Fibroblast of lung (primary cell): Measurements from ENCODE around the gene BFSP2.

Source experiments
- EZH2 ChIP-seq: IDR thresholded peaks from 2 replicates; pipeline ENCODE4 v1.5.1; 2012; ENCODE audit warnings: low read length, control low read depth, mild to moderate bottlenecking; ENCODE audit errors: missing control alignments
- TF ChIP-seq, protein P1 (sequence below), 2 donors: IDR thresholded peaks in 1 of 2; conservative IDR thresholded peaks in 1 of 2; 1 replicate in 1 of 2; 2 replicates in 1 of 2; pipeline ENCODE4 v1.5.1; 2011 to 2012; ENCODE audit warnings: low read length in 2 of 2, control low read depth in 1 of 2, inconsistent platforms in 1 of 2, low read depth in 1 of 2, mild to moderate bottlenecking in 1 of 2

DNA sequence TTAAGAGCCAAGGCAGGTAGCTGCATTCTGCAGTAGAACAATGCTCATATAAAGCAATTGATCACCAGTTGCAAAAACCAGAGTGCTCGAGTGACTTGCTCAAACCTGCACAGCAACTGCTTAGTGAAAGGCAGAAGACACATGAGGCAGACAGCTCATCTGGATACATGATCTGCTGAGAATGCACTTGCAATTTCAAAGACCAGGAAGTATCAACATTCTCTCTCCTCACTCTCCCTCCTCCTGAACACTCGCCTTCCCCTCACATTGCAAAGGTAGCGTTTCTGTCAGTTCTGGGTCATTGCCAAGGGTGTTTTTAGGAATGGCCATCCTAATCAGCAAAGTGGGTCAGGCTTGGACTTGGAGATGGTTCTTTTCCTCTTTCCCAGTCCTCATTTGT is 61.0 kb downstream of the BFSP2 start:
- TF ChIP-seq, protein P1, sequence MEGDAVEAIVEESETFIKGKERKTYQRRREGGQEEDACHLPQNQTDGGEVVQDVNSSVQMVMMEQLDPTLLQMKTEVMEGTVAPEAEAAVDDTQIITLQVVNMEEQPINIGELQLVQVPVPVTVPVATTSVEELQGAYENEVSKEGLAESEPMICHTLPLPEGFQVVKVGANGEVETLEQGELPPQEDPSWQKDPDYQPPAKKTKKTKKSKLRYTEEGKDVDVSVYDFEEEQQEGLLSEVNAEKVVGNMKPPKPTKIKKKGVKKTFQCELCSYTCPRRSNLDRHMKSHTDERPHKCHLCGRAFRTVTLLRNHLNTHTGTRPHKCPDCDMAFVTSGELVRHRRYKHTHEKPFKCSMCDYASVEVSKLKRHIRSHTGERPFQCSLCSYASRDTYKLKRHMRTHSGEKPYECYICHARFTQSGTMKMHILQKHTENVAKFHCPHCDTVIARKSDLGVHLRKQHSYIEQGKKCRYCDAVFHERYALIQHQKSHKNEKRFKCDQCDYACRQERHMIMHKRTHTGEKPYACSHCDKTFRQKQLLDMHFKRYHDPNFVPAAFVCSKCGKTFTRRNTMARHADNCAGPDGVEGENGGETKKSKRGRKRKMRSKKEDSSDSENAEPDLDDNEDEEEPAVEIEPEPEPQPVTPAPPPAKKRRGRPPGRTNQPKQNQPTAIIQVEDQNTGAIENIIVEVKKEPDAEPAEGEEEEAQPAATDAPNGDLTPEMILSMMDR (conservative IDR thresholded peaks at IDR 0.05 in 1 of 2, IDR thresholded peaks at IDR 0.05 in 1 of 2; ENCODE audit: low read depth in 1 of 2, low read length in 2 of 2) = no peak
- TF ChIP-seq EZH2 = no peak
